Testis (tissue), 3 donors: ENCODE data around the gene STRN4. TPM values are rescaled to one million over a fixed set of nuclear protein-coding genes. Genes with fewer than 3 reads are reported as not detected.

Source experiments
- DNase-seq: peaks from one replicate; pipeline ENCODE4 v3.0.0-alpha.2; 2019
- H3K27ac ChIP-seq, 2 donors: fragments of 200-600 bp; sonication (generic); one replicate each; pipeline ENCODE4 v1.5.1; 2019
- H3K27me3 ChIP-seq: fragments of 200-600 bp; sonication (generic); one replicate; pipeline ENCODE4 v1.5.1; 2019
- H3K36me3 ChIP-seq: fragments of 200-600 bp; sonication (generic); one replicate; pipeline ENCODE4 v1.5.1; 2017; ENCODE audit warnings: low read depth; ENCODE audit errors: missing control alignments
- H3K4me1 ChIP-seq: fragments of 200-600 bp; sonication (generic); one replicate; pipeline ENCODE4 v1.5.1; 2019
- H3K4me3 ChIP-seq, 2 donors: fragments of 200-600 bp; sonication (generic); one replicate each; pipeline ENCODE4 v1.5.1; 2017 to 2019
- H3K9me3 ChIP-seq: fragments of 200-600 bp; sonication (generic); one replicate; pipeline ENCODE4 v1.5.1; 2017
- POLR2A ChIP-seq: fragments of 450-650 bp; IDR thresholded peaks from one replicate; pipeline ENCODE4 v1.6.1; 2017; ENCODE audit warnings: antibody characterized with exemption, mild to moderate bottlenecking, moderate library complexity
- WGBS, 2 donors: methylation state at CpG; one replicate each; pipeline ENCODE4 v1.1.5; 2018; 5-methylcytosine and 5-hydroxymethylcytosine counted together
- intact Hi-C: fragments of 100-400 bp; cut with DNase I; formaldehyde crosslinking; loops from one replicate; pipeline ENCODE4 v1.15.1; 2023; ENCODE audit warnings: low total_unique reads
- polyA plus RNA-seq: library from polyadenylated mRNA; stranded (reverse); fragments of 350-450 nt; fragmentation: Illumina TruSeq; extraction: RNeasy Lipid Tissue Mini Kit (QIAGEN cat#74804); gene quantifications from one replicate; pipeline ENCODE4 v1.2.3, GENCODE V29; 2014; ENCODE audit warnings: low read depth, low replicate concordance; ENCODE audit not compliant: insufficient read depth
- total RNA-seq, 2 donors: library from RNA; depleted of rRNA; stranded (reverse); fragments of >200 nt; gene quantifications; one replicate each; pipeline ENCODE4 v1.2.3, GENCODE V29; 2016
- TF ChIP-seq, protein P1 (sequence below), 3 experiments: fragments of 450-650 bp in 2 of 3; fragments of 200-600 bp in 1 of 3; sonication (generic) in 1 of 3; IDR thresholded peaks; one replicate each; pipeline ENCODE4 v1.5.1; 2016 to 2019; ENCODE audit warnings: antibody characterized with exemption in 3 of 3, mild to moderate bottlenecking in 2 of 3, moderate library complexity in 1 of 3

Gene STRN4
- total and polyA plus RNA-seq, 3 donors from 2014 or later, result 213 to 308 (median 229) TPM

DNA sequence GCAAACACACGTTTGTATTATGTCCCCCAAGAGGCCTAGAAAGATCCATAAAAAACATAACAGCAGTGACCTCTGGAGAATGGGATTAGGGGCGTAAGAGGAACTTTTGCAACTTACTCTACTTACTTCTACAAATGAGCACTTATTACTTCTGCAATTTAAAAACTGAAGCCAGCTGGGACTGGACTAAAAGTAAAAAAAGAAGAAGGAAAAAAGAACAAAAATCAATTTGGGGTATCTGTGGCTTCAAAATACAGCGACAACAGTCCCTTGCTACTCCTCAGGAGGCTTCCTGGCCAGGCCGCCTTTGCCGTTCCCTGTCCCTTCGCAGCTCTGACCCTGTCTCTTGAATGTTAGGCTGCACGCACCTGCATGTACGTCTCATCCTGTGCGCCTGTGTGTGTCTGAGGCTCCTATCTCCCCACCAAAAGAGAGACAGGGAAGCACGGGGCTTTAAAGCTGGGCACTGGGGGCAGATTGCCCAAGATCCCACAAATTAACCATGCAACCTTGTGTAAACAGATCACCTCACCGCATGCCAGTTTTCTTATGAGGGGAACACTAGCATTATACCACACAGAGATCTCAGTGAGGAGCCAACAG lies 12.5 kb downstream of the STRN4 start:
- no peaks in the 10 kb centered on the region for H3K27me3 ChIP-seq
- no peaks in the 10 kb centered on the region for H3K9me3 ChIP-seq
- H3K4me1 ChIP-seq, result peaks cover 18% of the 10 kb centered on the region
- intact Hi-C loops, result no loop called here
- H3K36me3 ChIP-seq, result no peaks in the 10 kb centered on the region
- 83 to 91% methylated on average over 11 of the region's 11 CpGs for WGBS, 2 donors
- no peak for TF ChIP-seq POLR2A
- TF ChIP-seq, protein P1, sequence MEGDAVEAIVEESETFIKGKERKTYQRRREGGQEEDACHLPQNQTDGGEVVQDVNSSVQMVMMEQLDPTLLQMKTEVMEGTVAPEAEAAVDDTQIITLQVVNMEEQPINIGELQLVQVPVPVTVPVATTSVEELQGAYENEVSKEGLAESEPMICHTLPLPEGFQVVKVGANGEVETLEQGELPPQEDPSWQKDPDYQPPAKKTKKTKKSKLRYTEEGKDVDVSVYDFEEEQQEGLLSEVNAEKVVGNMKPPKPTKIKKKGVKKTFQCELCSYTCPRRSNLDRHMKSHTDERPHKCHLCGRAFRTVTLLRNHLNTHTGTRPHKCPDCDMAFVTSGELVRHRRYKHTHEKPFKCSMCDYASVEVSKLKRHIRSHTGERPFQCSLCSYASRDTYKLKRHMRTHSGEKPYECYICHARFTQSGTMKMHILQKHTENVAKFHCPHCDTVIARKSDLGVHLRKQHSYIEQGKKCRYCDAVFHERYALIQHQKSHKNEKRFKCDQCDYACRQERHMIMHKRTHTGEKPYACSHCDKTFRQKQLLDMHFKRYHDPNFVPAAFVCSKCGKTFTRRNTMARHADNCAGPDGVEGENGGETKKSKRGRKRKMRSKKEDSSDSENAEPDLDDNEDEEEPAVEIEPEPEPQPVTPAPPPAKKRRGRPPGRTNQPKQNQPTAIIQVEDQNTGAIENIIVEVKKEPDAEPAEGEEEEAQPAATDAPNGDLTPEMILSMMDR (IDR thresholded peaks at IDR 0.05), result no peak
- no peak overlapping the region for H3K27ac ChIP-seq
- no peak for DNase-seq
- no peak overlapping the region for H3K4me3 ChIP-seq

DNA sequence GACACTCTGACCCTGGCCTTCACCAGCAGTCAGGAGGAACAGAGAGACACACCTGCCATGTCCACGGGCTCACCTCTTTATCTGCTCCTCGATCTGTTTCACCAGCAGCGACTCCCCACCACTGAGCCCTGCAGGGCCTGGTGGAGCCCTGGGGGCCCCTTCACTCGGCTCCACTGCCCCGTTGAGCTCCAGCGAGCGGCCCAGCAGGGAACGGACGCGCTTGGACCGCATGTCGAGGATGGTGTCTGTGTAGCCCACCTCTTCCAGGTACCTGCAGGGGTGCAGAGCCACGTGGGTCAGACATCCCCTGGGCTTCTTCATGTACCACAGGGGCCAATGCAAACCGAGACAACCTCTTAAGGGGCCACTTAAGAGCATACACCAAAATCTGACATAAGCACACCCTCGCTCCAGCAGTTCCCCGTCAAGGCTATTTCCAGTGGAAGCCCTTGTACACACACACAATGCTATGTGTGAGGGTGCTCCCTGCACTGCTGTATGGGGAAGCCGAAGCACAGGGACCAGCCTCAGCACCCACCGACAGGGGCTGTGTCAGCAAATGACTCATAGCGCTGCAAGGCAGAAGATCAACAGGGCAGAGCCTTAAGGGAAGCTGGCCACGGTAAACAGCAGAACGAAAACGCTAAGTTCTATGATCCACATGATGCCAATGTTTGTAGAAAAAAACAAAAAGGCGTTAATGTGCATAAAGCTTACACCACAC lies 13.1 kb downstream of the STRN4 start:
- DNase-seq, result peak; percentile 57
- intact Hi-C loops, result no loop called here
- no peak for TF ChIP-seq POLR2A
- TF ChIP-seq, protein P1 (IDR thresholded peaks at IDR 0.05), result no peak
- 75 to 82% methylated on average over 12 to 23 of the region's 23 CpGs for WGBS, 2 donors
- H3K36me3 ChIP-seq, result no peaks in the 10 kb centered on the region
- no peaks in the 10 kb centered on the region for H3K27me3 ChIP-seq
- H3K9me3 ChIP-seq, result no peaks in the 10 kb centered on the region
- H3K27ac ChIP-seq, result no peak overlapping the region
- H3K4me1 ChIP-seq, result peaks cover 20% of the 10 kb centered on the region
- no peak overlapping the region for H3K4me3 ChIP-seq

DNA sequence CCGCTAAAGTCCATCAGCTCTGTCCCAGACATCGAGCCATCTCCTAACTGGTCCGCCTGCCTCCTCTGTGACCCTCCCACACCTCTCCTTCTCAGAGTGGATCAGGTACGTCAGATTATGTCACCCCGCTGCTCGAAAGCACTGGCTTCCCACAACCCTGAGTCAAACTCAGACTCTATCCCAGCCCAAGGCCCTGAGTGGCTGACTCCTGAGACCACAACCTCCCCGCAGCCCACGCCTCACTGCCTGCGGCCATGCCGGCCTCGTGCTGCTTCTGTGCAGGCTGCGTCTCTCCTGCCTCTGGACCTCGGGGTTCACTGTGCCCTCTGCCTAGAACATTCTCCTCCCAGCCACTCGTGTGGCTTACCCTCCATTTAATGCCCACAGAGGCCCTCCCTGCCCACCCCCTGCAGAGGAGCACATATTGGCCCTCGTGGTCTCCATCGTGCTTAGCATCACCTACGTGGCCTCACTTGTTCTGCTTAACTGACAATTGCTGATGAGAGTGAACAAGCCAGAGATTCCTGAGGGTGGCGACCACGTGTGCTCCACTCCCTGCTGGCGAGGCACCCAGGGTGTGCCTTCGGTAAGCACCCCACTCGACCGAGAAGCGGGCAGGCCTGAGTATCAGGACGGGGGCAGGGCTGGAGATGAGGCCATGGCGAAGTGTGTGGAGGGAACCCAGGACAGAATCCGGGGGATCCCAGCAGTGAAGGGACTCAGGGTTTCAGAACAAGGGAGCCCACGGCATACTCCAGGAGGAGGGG lies 13.9 kb downstream of the STRN4 start:
- Histone ChIP-seq H3K27ac (no peak overlapping the region), H3K27me3 (no peaks in the 10 kb centered on the region), H3K9me3 (no peaks in the 10 kb centered on the region), H3K4me1 (peaks cover 19% of the 10 kb centered on the region), H3K36me3 (no peaks in the 10 kb centered on the region), H3K4me3 (no peak overlapping the region)
- TF ChIP-seq, protein P1 (IDR thresholded peaks at IDR 0.05), result no peak
- TF ChIP-seq POLR2A, result no peak
- intact Hi-C loops, result no loop called here
- DNase-seq, result no peak
- 89 to 94% methylated on average over 26 to 28 of the region's 28 CpGs for WGBS, 2 donors

DNA sequence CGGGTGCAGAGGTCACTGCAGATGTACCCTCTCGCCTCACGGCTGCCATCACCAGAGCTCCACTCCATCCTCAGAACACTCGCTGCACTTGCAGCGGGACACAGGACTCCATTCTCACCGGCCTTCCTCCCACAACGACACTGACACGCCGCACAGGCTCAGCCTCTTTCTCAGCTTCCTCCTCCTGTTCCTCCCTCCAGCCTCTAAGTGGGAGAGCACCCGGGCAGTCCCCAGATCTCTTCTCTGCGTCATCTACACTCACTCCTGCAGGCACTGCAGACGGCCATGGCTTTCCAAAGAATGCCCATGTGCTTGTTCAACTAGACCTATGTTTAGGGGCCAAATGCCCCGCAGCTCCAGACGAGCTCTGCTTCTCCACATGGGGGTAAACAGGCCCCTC lies 14.7 kb downstream of the STRN4 start:
- WGBS, 2 donors, result 73 to 80% methylated on average over 14 of the region's 14 CpGs
- H3K4me1 ChIP-seq, result peaks cover 17% of the 10 kb centered on the region
- H3K36me3 ChIP-seq, result no peaks in the 10 kb centered on the region
- no peaks in the 10 kb centered on the region for H3K27me3 ChIP-seq
- intact Hi-C loops, result no loop called here
- no peak for TF ChIP-seq POLR2A
- TF ChIP-seq, protein P1 (IDR thresholded peaks at IDR 0.05), result no peak
- DNase-seq, result no peak
- no peak overlapping the region for H3K27ac ChIP-seq
- no peak overlapping the region for H3K4me3 ChIP-seq
- H3K9me3 ChIP-seq, result no peaks in the 10 kb centered on the region
